Uterus (tissue), 4 donors: ENCODE measurements around the gene HSPA4L. TPM values are rescaled to one million over a fixed set of nuclear protein-coding genes. Genes with fewer than 3 reads are reported as not detected.
A peak's percentile ranks its signal among the peaks of the same experiment; 100 is the strongest.

Experiments
- DNase-seq, 2 donors: peaks; one replicate each; pipeline ENCODE4 v3.0.0-alpha.2; 2019 to 2020
- H3K27ac ChIP-seq, 2 donors: fragments of 200-600 bp; sonication (generic); 1 replicate in 1 of 2; 2 replicates in 1 of 2; pipeline ENCODE4 v1.5.1; 2016 to 2018
- H3K27me3 ChIP-seq, 2 donors: fragments of 200-600 bp; sonication (generic); one replicate each; pipeline ENCODE4 v1.5.1; 2018 to 2019; ENCODE audit warnings: control low read depth in 1 of 2
- H3K36me3 ChIP-seq, 2 donors: fragments of 200-600 bp; sonication (generic); one replicate each; pipeline ENCODE4 v1.5.1; 2019; ENCODE audit warnings: control low read depth in 1 of 2
- H3K4me1 ChIP-seq, 2 donors: fragments of 200-600 bp; sonication (generic); one replicate each; pipeline ENCODE4 v1.5.1; 2018 to 2019; ENCODE audit warnings: control low read depth in 1 of 2
- H3K4me3 ChIP-seq, 2 donors: fragments of 200-600 bp; sonication (generic); 1 replicate in 1 of 2; 2 replicates in 1 of 2; pipeline ENCODE4 v1.5.1; 2018 to 2019; ENCODE audit warnings: mild to moderate bottlenecking in 1 of 2
- H3K9me3 ChIP-seq, 2 donors: fragments of 200-600 bp; sonication (generic); one replicate each; pipeline ENCODE4 v1.5.1; 2019; ENCODE audit warnings: control low read depth in 1 of 2
- POLR2A ChIP-seq, 2 donors: fragments of 450-650 bp; IDR thresholded peaks; one replicate each; pipeline ENCODE4 v1.6.1; 2016; ENCODE audit warnings: antibody characterized with exemption in 2 of 2, mild to moderate bottlenecking in 1 of 2, moderate library complexity in 1 of 2
- intact Hi-C: fragments of 100-400 bp; cut with DNase I; formaldehyde crosslinking; loops from one replicate; pipeline ENCODE4 v1.15.1; 2023; ENCODE audit warnings: low total_unique reads
- total RNA-seq, 4 donors: library from RNA; depleted of rRNA in 3 of 4; stranded (reverse); fragments of >200 nt in 3 of 4; gene quantifications; one replicate each; pipeline versions ENCODE4 v1.1.0 to v1.2.4, GENCODE V29; 2014 to 2023
- TF ChIP-seq, protein P1 (sequence below), 4 experiments: fragments of 200-600 bp in 2 of 4; fragments of 450-650 bp in 2 of 4; sonication (generic) in 2 of 4; IDR thresholded peaks; one replicate each; pipeline ENCODE4 v1.5.1; 2016 to 2019; ENCODE audit warnings: antibody characterized with exemption in 4 of 4, mild to moderate bottlenecking in 2 of 4, moderate library complexity in 1 of 4
- donor health status: DM: yes; HTN: yes; CAD: no.

The HSPA4L gene
- total RNA-seq, 4 donors from 2014 or later, result 0.26 to 7.2 (median 2.8) TPM

DNA sequence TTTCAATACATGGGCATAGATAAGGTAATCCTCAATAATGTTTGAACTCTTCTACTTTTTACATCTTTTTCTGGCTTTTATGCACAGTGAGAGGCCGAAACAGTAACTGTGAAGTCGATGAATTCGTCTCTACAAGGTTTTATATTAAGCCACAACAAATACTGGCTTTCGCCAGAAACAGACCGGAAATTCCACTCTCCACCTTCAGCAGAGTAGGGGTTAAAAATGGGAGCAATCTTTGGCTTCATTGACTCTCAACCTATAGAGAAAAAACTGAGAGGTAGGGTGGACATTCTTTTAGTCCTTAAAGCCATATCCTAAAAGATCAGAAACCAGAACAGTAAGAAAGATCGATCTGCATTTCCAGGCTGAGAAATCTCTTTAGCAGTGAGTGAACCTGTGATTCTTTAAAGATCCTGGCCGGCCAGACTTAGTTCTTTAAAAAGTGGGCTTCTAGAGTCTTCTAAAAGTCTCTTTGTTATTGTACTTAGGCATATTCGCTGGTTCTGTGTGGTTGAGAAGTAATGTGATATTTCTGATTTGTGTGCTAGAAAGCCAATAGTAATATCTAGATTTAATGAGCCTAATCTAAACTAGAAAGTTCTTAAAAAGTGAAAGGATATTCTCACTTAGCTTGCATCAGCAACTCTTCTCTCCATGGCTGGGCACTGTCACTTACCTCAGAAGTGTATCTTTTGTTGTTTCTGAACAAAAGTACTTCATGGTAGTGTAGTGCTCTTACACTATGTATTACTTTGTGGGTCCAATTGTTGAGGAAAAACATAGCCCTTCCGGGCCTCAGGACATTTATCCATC lies 2.0 kb downstream of the HSPA4L start:
- TF ChIP-seq POLR2A (IDR thresholded peaks at IDR 0.05), result no peak
- TF ChIP-seq, protein P1, sequence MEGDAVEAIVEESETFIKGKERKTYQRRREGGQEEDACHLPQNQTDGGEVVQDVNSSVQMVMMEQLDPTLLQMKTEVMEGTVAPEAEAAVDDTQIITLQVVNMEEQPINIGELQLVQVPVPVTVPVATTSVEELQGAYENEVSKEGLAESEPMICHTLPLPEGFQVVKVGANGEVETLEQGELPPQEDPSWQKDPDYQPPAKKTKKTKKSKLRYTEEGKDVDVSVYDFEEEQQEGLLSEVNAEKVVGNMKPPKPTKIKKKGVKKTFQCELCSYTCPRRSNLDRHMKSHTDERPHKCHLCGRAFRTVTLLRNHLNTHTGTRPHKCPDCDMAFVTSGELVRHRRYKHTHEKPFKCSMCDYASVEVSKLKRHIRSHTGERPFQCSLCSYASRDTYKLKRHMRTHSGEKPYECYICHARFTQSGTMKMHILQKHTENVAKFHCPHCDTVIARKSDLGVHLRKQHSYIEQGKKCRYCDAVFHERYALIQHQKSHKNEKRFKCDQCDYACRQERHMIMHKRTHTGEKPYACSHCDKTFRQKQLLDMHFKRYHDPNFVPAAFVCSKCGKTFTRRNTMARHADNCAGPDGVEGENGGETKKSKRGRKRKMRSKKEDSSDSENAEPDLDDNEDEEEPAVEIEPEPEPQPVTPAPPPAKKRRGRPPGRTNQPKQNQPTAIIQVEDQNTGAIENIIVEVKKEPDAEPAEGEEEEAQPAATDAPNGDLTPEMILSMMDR (IDR thresholded peaks at IDR 0.05), result no peak
- no peak overlapping the region for H3K4me3 ChIP-seq
- H3K36me3 ChIP-seq, result peaks cover 0 to 4% of the 10 kb centered on the region in 2 donors
- no peaks in the 10 kb centered on the region for H3K27me3 ChIP-seq
- DNase-seq, result no peak
- no peaks in the 10 kb centered on the region for H3K4me1 ChIP-seq
- H3K9me3 ChIP-seq, result no peaks in the 10 kb centered on the region
- intact Hi-C loops, result no loop called here
- H3K27ac ChIP-seq, result peak overlapping the region in 1 of 2 donors; percentile 13

DNA sequence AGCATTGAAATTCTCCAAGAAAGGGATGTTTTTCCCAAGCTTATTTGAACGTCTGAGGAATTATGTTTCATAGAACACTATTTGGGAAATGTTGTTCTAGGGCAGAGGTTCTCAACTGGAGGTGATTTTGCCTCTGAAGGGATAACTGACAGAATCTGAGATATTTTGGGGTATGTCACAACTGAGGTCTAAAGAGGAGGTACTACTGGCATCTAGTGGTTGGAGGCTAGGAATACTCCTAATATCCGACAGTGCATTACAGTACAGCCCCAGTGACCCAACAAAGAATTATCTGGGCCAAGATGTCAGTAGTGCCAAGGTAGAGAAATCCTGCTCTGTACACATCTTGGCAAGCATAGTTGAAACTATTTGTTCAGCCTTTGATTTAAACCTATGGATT lies 6.4 kb downstream of the HSPA4L start:
- TF ChIP-seq, protein P1 (IDR thresholded peaks at IDR 0.05), result peak in 1 of 4 experiments; percentile 3
- TF ChIP-seq POLR2A (IDR thresholded peaks at IDR 0.05), result no peak
- H3K27ac ChIP-seq, result no peak overlapping the region
- no peak for DNase-seq
- no peaks in the 10 kb centered on the region for H3K9me3 ChIP-seq
- no peak overlapping the region for H3K4me3 ChIP-seq
- intact Hi-C loops, result no loop called here
- H3K4me1 ChIP-seq, result no peaks in the 10 kb centered on the region
- no peaks in the 10 kb centered on the region for H3K27me3 ChIP-seq
- H3K36me3 ChIP-seq, result peaks cover 0 to 4% of the 10 kb centered on the region in 2 donors

DNA sequence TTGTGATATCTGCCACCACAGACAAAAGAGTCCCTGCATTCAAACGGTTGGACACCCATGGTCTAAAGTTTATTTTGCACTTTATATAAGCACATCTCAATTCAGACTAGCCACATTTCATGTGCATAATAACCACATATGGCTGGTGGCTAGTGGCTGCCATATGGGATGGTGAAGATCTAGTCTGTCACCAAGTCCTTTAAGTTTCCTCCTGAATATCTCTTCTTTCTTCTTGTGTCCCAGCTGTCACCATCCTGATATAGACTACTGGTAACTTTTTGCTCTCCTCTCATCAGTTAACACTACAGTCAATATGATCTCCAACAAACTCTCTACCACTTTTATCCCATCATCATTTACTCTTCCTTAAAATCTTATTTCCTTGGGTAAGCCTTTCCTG lies 9.3 kb downstream of the HSPA4L start:
- no peaks in the 10 kb centered on the region for H3K4me1 ChIP-seq
- H3K4me3 ChIP-seq, result no peak overlapping the region
- no peak for TF ChIP-seq POLR2A (IDR thresholded peaks at IDR 0.05)
- no peaks in the 10 kb centered on the region for H3K9me3 ChIP-seq
- no peak overlapping the region for H3K27ac ChIP-seq
- intact Hi-C loops, result no loop called here
- peaks cover 0 to 4% of the 10 kb centered on the region in 2 donors for H3K36me3 ChIP-seq
- no peak for DNase-seq
- no peaks in the 10 kb centered on the region for H3K27me3 ChIP-seq

DNA sequence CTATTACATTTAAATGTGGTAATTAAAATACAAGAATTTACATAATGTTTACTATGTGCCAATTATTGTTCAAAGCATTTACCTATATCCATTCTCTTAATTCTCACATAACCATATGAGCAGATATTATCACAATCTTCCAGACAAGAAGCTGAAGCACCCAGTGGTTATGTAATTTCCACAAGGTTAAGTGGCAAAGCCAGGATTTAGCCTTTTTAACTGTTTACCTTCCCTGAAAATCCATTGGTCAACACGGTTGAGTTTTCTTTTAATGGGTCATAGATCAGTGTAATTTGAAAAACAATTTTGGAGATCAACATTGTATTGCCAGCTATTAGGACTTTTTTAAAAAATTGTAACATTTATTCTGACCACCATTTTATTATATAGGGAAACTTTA lies 11.4 kb downstream of the HSPA4L start:
- H3K27me3 ChIP-seq, result no peaks in the 10 kb centered on the region
- TF ChIP-seq POLR2A (IDR thresholded peaks at IDR 0.05), result no peak
- TF ChIP-seq, protein P1 (IDR thresholded peaks at IDR 0.05), result no peak
- no peaks in the 10 kb centered on the region for H3K36me3 ChIP-seq
- intact Hi-C loops, result no loop called here
- H3K4me3 ChIP-seq, result no peak overlapping the region
- H3K9me3 ChIP-seq, result no peaks in the 10 kb centered on the region
- H3K4me1 ChIP-seq, result no peaks in the 10 kb centered on the region
- no peak overlapping the region for H3K27ac ChIP-seq
- no peak for DNase-seq

DNA sequence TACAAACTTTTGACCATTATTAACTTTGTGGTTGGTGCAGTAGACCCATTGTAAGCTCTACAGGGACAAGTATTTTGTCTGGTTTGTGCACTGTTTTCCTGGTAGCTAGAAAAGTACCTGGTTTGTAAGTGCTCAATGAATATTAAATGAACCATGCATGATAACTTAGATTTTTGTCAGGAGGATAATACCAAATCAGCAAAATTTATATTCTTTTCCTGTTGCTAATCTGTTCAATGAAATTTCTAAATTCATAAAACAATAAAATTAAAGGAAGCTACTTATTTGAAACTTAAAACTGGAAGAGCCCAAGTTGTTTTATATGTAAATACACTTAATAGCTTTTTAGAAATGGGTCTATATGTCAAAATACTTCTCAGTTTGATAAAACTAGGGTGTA lies 17.6 kb downstream of the HSPA4L start:
- Histone ChIP-seq H3K9me3 (no peaks in the 10 kb centered on the region), H3K4me3 (no peak overlapping the region), H3K27me3 (no peaks in the 10 kb centered on the region), H3K4me1 (no peaks in the 10 kb centered on the region), H3K27ac (no peak overlapping the region), H3K36me3 (no peaks in the 10 kb centered on the region)
- DNase-seq, result no peak
- intact Hi-C loops, result no loop called here
- TF ChIP-seq, protein P1 (IDR thresholded peaks at IDR 0.05), result no peak
- no peak for TF ChIP-seq POLR2A (IDR thresholded peaks at IDR 0.05)
